H9 (cell line): Measurements from ENCODE around the gene PLEKHA1. TPM values are rescaled to one million over a fixed set of nuclear protein-coding genes. Genes with fewer than 3 reads are reported as not detected.

Experiments
- DNase-seq: peaks from one replicate; pipeline ENCODE4 v3.0.0-alpha.2; 2017
- H2AFZ ChIP-seq: one replicate; pipeline ENCODE4 v1.6.1; 2013; ENCODE audit warnings: mild to moderate bottlenecking, low read length, control low read depth, moderate library complexity
- H2AK5ac ChIP-seq: 2 replicates; pipeline ENCODE4 v1.6.1; 2013; ENCODE audit warnings: low read length, control low read depth, mixed read lengths; ENCODE audit not compliant: insufficient read length
- H2BK120ac ChIP-seq: one replicate; pipeline ENCODE4 v1.6.1; 2013; ENCODE audit warnings: low read depth, mild to moderate bottlenecking, low read length, control low read depth, inconsistent platforms; ENCODE audit not compliant: poor library complexity, severe bottlenecking
- H2BK12ac ChIP-seq: 2 replicates; pipeline ENCODE4 v1.6.1; 2013; ENCODE audit warnings: low read length, control low read depth, mixed read lengths, low read depth; ENCODE audit not compliant: insufficient read length
- H2BK15ac ChIP-seq: 2 replicates; pipeline ENCODE4 v1.6.1; 2013; ENCODE audit warnings: low read depth, low read length, control low read depth
- H2BK20ac ChIP-seq: one replicate; pipeline ENCODE4 v1.6.1; 2013; ENCODE audit warnings: low read depth, mild to moderate bottlenecking, low read length, control low read depth, inconsistent platforms; ENCODE audit not compliant: poor library complexity, severe bottlenecking
- H2BK5ac ChIP-seq: 2 replicates; pipeline ENCODE4 v1.6.1; 2013; ENCODE audit warnings: low read length, control low read depth, mixed read lengths; ENCODE audit not compliant: insufficient read length
- H3K14ac ChIP-seq: 2 replicates; pipeline ENCODE4 v1.6.1; 2013; ENCODE audit warnings: low read length, control low read depth; ENCODE audit not compliant: insufficient read depth
- H3K18ac ChIP-seq: 2 replicates; pipeline ENCODE4 v1.6.1; 2013; ENCODE audit warnings: low read depth, mild to moderate bottlenecking, mixed read lengths, low read length, control low read depth; ENCODE audit not compliant: insufficient read length
- H3K23ac ChIP-seq: 2 replicates; pipeline ENCODE4 v1.6.1; 2013; ENCODE audit warnings: low read length, control low read depth, mixed read lengths, low read depth; ENCODE audit not compliant: insufficient read length
- H3K23me2 ChIP-seq: 2 replicates; pipeline ENCODE4 v1.6.1; 2013; ENCODE audit warnings: low read depth, mild to moderate bottlenecking, mixed read lengths, low read length, control low read depth; ENCODE audit not compliant: insufficient read length, poor library complexity, severe bottlenecking
- H3K27ac ChIP-seq: 2 replicates; pipeline ENCODE4 v1.5.1; 2013; ENCODE audit warnings: low read length, control low read depth, mixed read lengths, low read depth; ENCODE audit not compliant: insufficient read length
- H3K27me3 ChIP-seq: 2 replicates; pipeline ENCODE4 v1.6.1; 2013; ENCODE audit warnings: low read length, control low read depth, inconsistent platforms; ENCODE audit not compliant: insufficient read depth
- H3K4ac ChIP-seq: 2 replicates; pipeline ENCODE4 v1.6.1; 2013; ENCODE audit warnings: low read depth, mild to moderate bottlenecking, control low read depth, inconsistent platforms, low read length, moderate library complexity
- H3K4me1 ChIP-seq: 2 replicates; pipeline ENCODE4 v1.6.1; 2013; ENCODE audit warnings: low read length, control low read depth, inconsistent platforms; ENCODE audit not compliant: insufficient read depth
- H3K4me2 ChIP-seq: 2 replicates; pipeline ENCODE4 v1.6.1; 2013; ENCODE audit warnings: low read length, control low read depth, mixed read lengths; ENCODE audit not compliant: insufficient read length, insufficient read depth
- H3K56ac ChIP-seq: 2 replicates; pipeline ENCODE4 v1.6.1; 2013; ENCODE audit warnings: low read depth, mild to moderate bottlenecking, mixed read lengths, low read length, control low read depth; ENCODE audit not compliant: insufficient read length
- H3K79me1 ChIP-seq: 2 replicates; pipeline ENCODE4 v1.6.1; 2013; ENCODE audit warnings: low read depth, mild to moderate bottlenecking, moderate library complexity, low read length, control low read depth, inconsistent platforms; ENCODE audit not compliant: insufficient read depth, poor library complexity, severe bottlenecking
- H3K79me2 ChIP-seq: 2 replicates; pipeline ENCODE4 v1.6.1; 2013; ENCODE audit warnings: low read length, control low read depth, inconsistent platforms; ENCODE audit not compliant: insufficient read depth
- H3K9ac ChIP-seq: 2 replicates; pipeline ENCODE4 v1.6.1; 2013; ENCODE audit warnings: low read length, control low read depth, mixed read lengths; ENCODE audit not compliant: insufficient read length; ENCODE audit errors: extremely low read depth
- H3K9me3 ChIP-seq: one replicate; pipeline ENCODE4 v1.6.1; 2013; ENCODE audit warnings: low read depth, low read length, inconsistent platforms; ENCODE audit not compliant: control insufficient read depth
- H3T11ph ChIP-seq: one replicate; pipeline ENCODE4 v1.6.1; 2013; ENCODE audit warnings: mild to moderate bottlenecking, low read length, control low read depth, inconsistent platforms
- H4K20me1 ChIP-seq: one replicate; pipeline ENCODE4 v1.6.1; 2013; ENCODE audit not compliant: control insufficient read depth, insufficient read length, insufficient read depth
- H4K5ac ChIP-seq: 2 replicates; pipeline ENCODE4 v1.6.1; 2013; ENCODE audit warnings: low read depth, mild to moderate bottlenecking, mixed read lengths, low read length, control low read depth; ENCODE audit not compliant: insufficient read length
- H4K8ac ChIP-seq: replicated peaks from 2 replicates; pipeline ENCODE4 v1.6.1; 2013; ENCODE audit warnings: low read length, control low read depth, mixed read lengths, low read depth; ENCODE audit not compliant: insufficient read length
- H4K91ac ChIP-seq: 2 replicates; pipeline ENCODE4 v1.6.1; 2013; ENCODE audit warnings: low read depth, mild to moderate bottlenecking, moderate library complexity, mixed read lengths, low read length, control low read depth; ENCODE audit not compliant: insufficient read length
- H3K27ac Mint-ChIP-seq, 3 experiments: 2 replicates in 2 of 3; 3 replicates in 1 of 3; pipeline ENCODE4 v1.8.0; 2020 to 2021; ENCODE audit warnings: mixed read lengths in 3 of 3, mild to moderate bottlenecking in 1 of 3, moderate library complexity in 1 of 3
- H3K27me3 Mint-ChIP-seq: 2 replicates; pipeline ENCODE4 v1.8.0; 2021; ENCODE audit warnings: low read depth, mild to moderate bottlenecking, moderate library complexity, mixed read lengths
- H3K36me3 Mint-ChIP-seq, 3 experiments: 2 replicates in 2 of 3; 3 replicates in 1 of 3; pipeline ENCODE4 v1.8.0; 2020 to 2021; ENCODE audit warnings: low read depth in 3 of 3, mixed read lengths in 3 of 3; ENCODE audit not compliant: insufficient read depth in 1 of 3
- H3K4me1 Mint-ChIP-seq, 2 experiments: 2 replicates each; pipeline ENCODE4 v1.8.0; 2020; ENCODE audit warnings: mixed read lengths in 2 of 2
- H3K4me3 Mint-ChIP-seq, 2 experiments: 2 replicates in 1 of 2; 3 replicates in 1 of 2; pipeline ENCODE4 v1.8.0; 2020 to 2021; ENCODE audit warnings: mild to moderate bottlenecking in 2 of 2, mixed read lengths in 2 of 2, moderate library complexity in 1 of 2
- H3K9me3 Mint-ChIP-seq, 2 experiments: 2 replicates in 1 of 2; 3 replicates in 1 of 2; pipeline ENCODE4 v1.8.0; 2020; ENCODE audit warnings: mild to moderate bottlenecking in 2 of 2, mixed read lengths in 2 of 2, moderate library complexity in 1 of 2
- CTCF ChIP-seq: fragments of 200-600 bp; sonication (generic); conservative IDR thresholded peaks from 3 replicates; pipeline ENCODE4 v1.8.0; 2021; ENCODE audit warnings: antibody characterized with exemption, mild to moderate bottlenecking
- WGBS: extraction: QIAGEN DNeasy Blood & Tissue Kit; methylation state at CpG from one replicate; pipeline ENCODE4 v1.1.7; 2013; ENCODE audit warnings: missing lambda C conversion rate, low lambda C conversion rate, mixed read lengths; ENCODE audit not compliant: insufficient read length; ENCODE audit errors: extremely low coverage; 5-methylcytosine and 5-hydroxymethylcytosine counted together
- total RNA-seq: library from RNA; stranded (reverse); gene quantifications from 2 replicates; pipeline ENCODE4 v1.2.1, GENCODE V29; 2021

The PLEKHA1 gene
- total RNA-seq, 1 experiment from 2014 or later: 32.7 TPM

- H4K5ac ChIP-seq: no peak overlapping the region
- no peak overlapping the region for H3K23ac ChIP-seq
- no peak overlapping the region for H3K27ac ChIP-seq
- 0 out of 7 replicates have a peak, but pooled peaks cover 0 to 3% (median 0%) of the 10 kb centered on the region in 3 experiments for H3K36me3 Mint-ChIP-seq
- no peak overlapping the region for H3K4ac ChIP-seq
- H4K20me1 ChIP-seq: no peaks in the 10 kb centered on the region
- DNase-seq: no peak
- H3K79me2 ChIP-seq: no peaks in the 10 kb centered on the region
- H3T11ph ChIP-seq: no peak overlapping the region
- H2AFZ ChIP-seq: no peak overlapping the region
- no peak overlapping the region for H3K14ac ChIP-seq
- peaks cover 19 to 35% of the 10 kb centered on the region in 2 experiments for H3K4me1 Mint-ChIP-seq
- no peak for TF ChIP-seq CTCF
- H3K27me3 Mint-ChIP-seq: peaks cover 84% of the 10 kb centered on the region
- H3K27ac Mint-ChIP-seq: no peak overlapping the region
- H4K8ac ChIP-seq: no peak overlapping the region
- H3K4me1 ChIP-seq: no peaks in the 10 kb centered on the region
- H2BK20ac ChIP-seq: no peak overlapping the region
- peaks cover 17% of the 10 kb centered on the region for H3K23me2 ChIP-seq
- H3K56ac ChIP-seq: no peak overlapping the region
- H3K79me1 ChIP-seq: no peaks in the 10 kb centered on the region
- H3K27me3 ChIP-seq: peaks cover 30% of the 10 kb centered on the region
- H2BK15ac ChIP-seq: no peak overlapping the region
- WGBS: no CpG with 5 or more reads among the region's 47 CpGs
- no peak overlapping the region for H3K18ac ChIP-seq
- H3K9me3 ChIP-seq: no peaks in the 10 kb centered on the region
- no peak overlapping the region for H3K9ac ChIP-seq
- no peaks in the 10 kb centered on the region; a peak in 2 of 5 replicates for H3K9me3 Mint-ChIP-seq
- no peak overlapping the region for H2BK5ac ChIP-seq
- no peak overlapping the region for H2AK5ac ChIP-seq
- no peak overlapping the region for H4K91ac ChIP-seq
- peak overlapping the region; percentile 64 to 81 for H3K4me3 Mint-ChIP-seq
- H2BK12ac ChIP-seq: no peak overlapping the region
- H2BK120ac ChIP-seq: no peak overlapping the region
- peak overlapping the region; percentile 61 for H3K4me2 ChIP-seq
Measured at GRCh38 chr10:122462533-122463465, 88.3 kb downstream of the PLEKHA1 start.
